A549 (cell line): ENCODE data around the gene CLTCL1. TPM values are rescaled to one million over a fixed set of nuclear protein-coding genes. Genes with fewer than 3 reads are reported as not detected.
"Not testable (repeated sequence)": the region's sequence is repeated elsewhere in the genome, so short reads cannot be mapped to it uniquely, and the experiment has no call there.

ENCODE experiments used
- ATAC-seq, 2 experiments: fragments of 200-7000 bp in 1 of 2; fragments of >200 bp in 1 of 2; cut with Nextera tagmentation in 1 of 2; cut with Tn5 transposase in 1 of 2; 3 replicates each; pipeline versions ENCODE4 v1.8.0 to v1.9.1; 2018 to 2020; ENCODE audit warnings: mild to moderate bottlenecking in 1 of 2, moderate library complexity in 1 of 2
- CTCF ChIA-PET: fragments of 300-600 bp; sonication (Branson Sonifier 250); formaldehyde crosslinking; extraction: SDS; loops from one replicate; lab custom pipeline; 2021; ENCODE audit warnings: antibody characterized with exemption, inconsistent platforms; lab: Yijun Ruan, JAX
- POLR2A ChIA-PET: fragments of 350-600 bp; formaldehyde crosslinking; extraction: SDS; loops from one replicate; lab custom pipeline; 2021; ENCODE audit warnings: antibody characterized with exemption, inconsistent platforms; lab: Yijun Ruan, JAX
- DNase-seq, 2 experiments: peaks; one replicate each; pipeline versions ENCODE4 v3.0.0 to v3.0.0-alpha.2; 2011 to 2016; ENCODE audit warnings: low read depth in 1 of 2, low spot score in 1 of 2
- FAIRE-seq: peaks from 2 replicates; lab custom pipeline; 2011; peaks lifted over from hg19 to GRCh38; lab: Jason Lieb, UNC
- H3K27ac ChIP-seq, 2 experiments: fragments of >200 bp; sonication (Bioruptor Twin); formaldehyde crosslinking; 3 replicates each; pipeline ENCODE4 v1.5.1; 2016 to 2017
- H3K4me1 ChIP-seq: fragments of >200 bp; sonication (Bioruptor Twin); formaldehyde crosslinking; 3 replicates; pipeline ENCODE4 v1.6.1; 2016
- H3K4me2 ChIP-seq: fragments of >200 bp; sonication (Bioruptor Twin); formaldehyde crosslinking; 3 replicates; pipeline ENCODE4 v1.6.1; 2016
- H3K4me3 ChIP-seq: fragments of >200 bp; sonication (Bioruptor Twin); formaldehyde crosslinking; 3 replicates; pipeline ENCODE4 v1.5.1; 2016
- H3K9me3 ChIP-seq: fragments of >200 bp; sonication (Bioruptor Twin); formaldehyde crosslinking; 3 replicates; pipeline ENCODE4 v1.6.1; 2016
- CBX2 ChIP-seq: fragments of 200-600 bp; sonication (generic); IDR thresholded peaks from 2 replicates; pipeline ENCODE4 v1.6.1; 2016; ENCODE audit warnings: low read depth, mild to moderate bottlenecking, borderline replicate concordance
- CEBPB ChIP-seq, 2 experiments: fragments of >200 bp in 1 of 2; sonication (Bioruptor Twin) in 1 of 2; formaldehyde crosslinking in 1 of 2; IDR thresholded peaks; 2 replicates each; pipeline ENCODE4 v1.6.1; 2012 to 2016
- CHD4 ChIP-seq: fragments of 200-600 bp; sonication (generic); IDR thresholded peaks from 2 replicates; pipeline ENCODE4 v1.6.1; 2016; ENCODE audit warnings: antibody characterized with exemption, mild to moderate bottlenecking, borderline replicate concordance
- EP300 ChIP-seq, 2 experiments: fragments of >200 bp; sonication (Bioruptor Twin); formaldehyde crosslinking; IDR thresholded peaks; 2 replicates in 1 of 2; 3 replicates in 1 of 2; pipeline ENCODE4 v1.6.1; 2016 to 2017
- HDAC2 ChIP-seq: fragments of 200-600 bp; sonication (generic); IDR thresholded peaks from 2 replicates; pipeline ENCODE4 v1.6.1; 2016
- HEYL ChIP-seq: fragments of 250-450 bp; sonication (Bioruptor Pico); IDR thresholded peaks from 2 replicates; pipeline ENCODE4 v1.8.0; 2021; ENCODE audit warnings: mild to moderate bottlenecking, moderate library complexity
- JUN ChIP-seq, 2 experiments: fragments of >200 bp; sonication (Bioruptor Twin); formaldehyde crosslinking; IDR thresholded peaks; 2 replicates in 1 of 2; 3 replicates in 1 of 2; pipeline ENCODE4 v1.6.1; 2016 to 2017
- KDM1A ChIP-seq: fragments of 200-600 bp; sonication (generic); IDR thresholded peaks from 2 replicates; pipeline ENCODE4 v1.6.1; 2016; ENCODE audit warnings: low read depth, mild to moderate bottlenecking
- KDM5A ChIP-seq: fragments of 200-600 bp; sonication (generic); IDR thresholded peaks from 2 replicates; pipeline ENCODE4 v1.6.1; 2016; ENCODE audit warnings: antibody characterized with exemption, mild to moderate bottlenecking
- NPAS2 ChIP-seq: fragments of 250-450 bp; sonication (Bioruptor Pico); IDR thresholded peaks from 2 replicates; pipeline ENCODE4 v1.8.0; 2022; ENCODE audit warnings: mild to moderate bottlenecking, moderate library complexity, borderline replicate concordance
- RCOR1 ChIP-seq: fragments of 150-350 bp; IDR thresholded peaks from 2 replicates; pipeline ENCODE4 v1.6.1; 2014; ENCODE audit warnings: antibody characterized with exemption, low read length, low read depth
- SREBF2 ChIP-seq: fragments of 450-650 bp; IDR thresholded peaks from 2 replicates; pipeline ENCODE4 v1.6.1; 2014; ENCODE audit warnings: mild to moderate bottlenecking, moderate library complexity
- TFCP2L1 ChIP-seq: fragments of 250-450 bp; sonication (Bioruptor Pico); IDR thresholded peaks from 2 replicates; pipeline ENCODE4 v1.5.0; 2021; ENCODE audit warnings: mild to moderate bottlenecking
- ZC3H11A ChIP-seq: fragments of 450-650 bp; IDR thresholded peaks from 2 replicates; pipeline ENCODE4 v1.6.1; 2014; ENCODE audit warnings: antibody characterized with exemption, mild to moderate bottlenecking
- ZFP36 ChIP-seq: fragments of 450-650 bp; IDR thresholded peaks from 2 replicates; pipeline ENCODE4 v1.6.1; 2014; ENCODE audit warnings: borderline replicate concordance; ENCODE audit not compliant: partially characterized antibody
- ZNF302 ChIP-seq: fragments of 250-450 bp; sonication (Bioruptor Pico); IDR thresholded peaks from 2 replicates; pipeline ENCODE4 v1.9.0; 2021; ENCODE audit warnings: inconsistent platforms, mild to moderate bottlenecking, moderate library complexity
- WGBS: methylation state at CpG from one replicate; pipeline ENCODE4 v1.1.6; 2017; ENCODE audit errors: missing lambda C conversion rate; 5-methylcytosine and 5-hydroxymethylcytosine counted together
- polyA plus RNA-seq, 4 experiments: library from polyadenylated mRNA; depleted of rRNA in 3 of 4; stranded (reverse); fragments of >200 nt; fragmentation: RNase III in 1 of 4; extraction: RNeasy Plus Mini Kit Qiagen cat#74134 plus additional on column Dnase treatment in 1 of 4; gene quantifications; 2 replicates in 3 of 4; 3 replicates in 1 of 4; pipeline ENCODE4 v1.2.3, GENCODE V29; 2011 to 2017
- TF ChIP-seq, protein P1 (sequence below): IDR thresholded peaks from 2 replicates; pipeline ENCODE4 v1.6.1; 2012
- TF ChIP-seq, protein P2 (sequence below): IDR thresholded peaks from 2 replicates; pipeline ENCODE4 v1.6.1; 2012
- TF ChIP-seq, protein P3 (sequence below): fragments of 450-650 bp; IDR thresholded peaks from 2 replicates; pipeline ENCODE4 v1.6.1; 2014; ENCODE audit warnings: antibody characterized with exemption
- TF ChIP-seq, protein P4 (sequence below): fragments of 150-350 bp; IDR thresholded peaks from 2 replicates; pipeline ENCODE4 v1.6.1; 2014; ENCODE audit warnings: low read depth, mild to moderate bottlenecking, low read length
- TF ChIP-seq, protein P5 (sequence below): IDR thresholded peaks from 2 replicates; pipeline ENCODE4 v1.6.1; 2012; ENCODE audit warnings: low read depth, borderline replicate concordance
- TF ChIP-seq, protein P6 (sequence below): fragments of >200 bp; sonication (Bioruptor Twin); formaldehyde crosslinking; IDR thresholded peaks from 2 replicates; pipeline ENCODE4 v1.6.1; 2016

CLTCL1 gene
- polyA plus RNA-seq, 2 of the 4 experiments (the other 2 are of a cell fraction), result 8.6 to 10.6 TPM

DNA sequence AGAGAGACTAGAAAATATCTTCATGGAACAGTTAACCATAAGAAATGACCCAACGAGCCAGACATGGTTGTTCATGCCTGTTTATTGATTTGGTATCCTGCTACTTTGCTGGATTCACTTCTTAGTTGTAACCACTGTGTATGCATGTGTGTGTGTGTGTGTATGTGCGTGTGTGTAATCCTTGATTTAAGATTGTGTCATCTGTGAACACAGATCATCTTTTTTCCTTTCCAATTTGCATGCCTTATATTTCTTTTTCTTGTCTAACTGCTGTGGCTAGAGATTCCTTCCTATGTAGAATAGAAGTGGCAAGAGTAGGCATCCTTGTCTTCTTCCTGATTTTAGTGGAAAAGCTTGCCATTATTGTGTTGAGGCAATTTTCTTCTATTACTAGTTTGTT lies 16.4 kb upstream of the CLTCL1 start:
- FAIRE-seq, result no peak
- ATAC-seq, result no peak
- Histone ChIP-seq H3K27ac (no peak overlapping the region), H3K4me1 (no peaks in the 10 kb centered on the region), H3K4me3 (no peak overlapping the region), H3K4me2 (no peak overlapping the region), H3K9me3 (no peaks in the 10 kb centered on the region)
- no peak for DNase-seq
- CTCF ChIA-PET, result no interaction called here
- TF ChIP-seq ZC3H11A (no peak), KDM1A (no peak), KDM5A (no peak), RCOR1 (no peak), HEYL (CRISPR knock-in tag) (no peak), SREBF2 (no peak), ZFP36 (no peak), ZNF302 (CRISPR knock-in tag) (no peak), HDAC2 (no peak), JUN (IDR thresholded peaks at IDR 0.05) (no peak), TFCP2L1 (CRISPR knock-in tag) (no peak), NPAS2 (no peak), EP300 (IDR thresholded peaks at IDR 0.05) (no peak)
- TF ChIP-seq, protein P1, sequence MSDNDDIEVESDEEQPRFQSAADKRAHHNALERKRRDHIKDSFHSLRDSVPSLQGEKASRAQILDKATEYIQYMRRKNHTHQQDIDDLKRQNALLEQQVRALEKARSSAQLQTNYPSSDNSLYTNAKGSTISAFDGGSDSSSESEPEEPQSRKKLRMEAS, result no peak
- TF ChIP-seq, protein P2, sequence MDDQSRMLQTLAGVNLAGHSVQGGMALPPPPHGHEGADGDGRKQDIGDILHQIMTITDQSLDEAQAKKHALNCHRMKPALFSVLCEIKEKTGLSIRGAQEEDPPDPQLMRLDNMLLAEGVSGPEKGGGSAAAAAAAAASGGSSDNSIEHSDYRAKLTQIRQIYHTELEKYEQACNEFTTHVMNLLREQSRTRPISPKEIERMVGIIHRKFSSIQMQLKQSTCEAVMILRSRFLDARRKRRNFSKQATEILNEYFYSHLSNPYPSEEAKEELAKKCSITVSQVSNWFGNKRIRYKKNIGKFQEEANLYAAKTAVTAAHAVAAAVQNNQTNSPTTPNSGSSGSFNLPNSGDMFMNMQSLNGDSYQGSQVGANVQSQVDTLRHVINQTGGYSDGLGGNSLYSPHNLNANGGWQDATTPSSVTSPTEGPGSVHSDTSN, result no peak
- TF ChIP-seq, protein P3, sequence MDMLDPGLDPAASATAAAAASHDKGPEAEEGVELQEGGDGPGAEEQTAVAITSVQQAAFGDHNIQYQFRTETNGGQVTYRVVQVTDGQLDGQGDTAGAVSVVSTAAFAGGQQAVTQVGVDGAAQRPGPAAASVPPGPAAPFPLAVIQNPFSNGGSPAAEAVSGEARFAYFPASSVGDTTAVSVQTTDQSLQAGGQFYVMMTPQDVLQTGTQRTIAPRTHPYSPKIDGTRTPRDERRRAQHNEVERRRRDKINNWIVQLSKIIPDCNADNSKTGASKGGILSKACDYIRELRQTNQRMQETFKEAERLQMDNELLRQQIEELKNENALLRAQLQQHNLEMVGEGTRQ, result no peak
- TF ChIP-seq, protein P4, sequence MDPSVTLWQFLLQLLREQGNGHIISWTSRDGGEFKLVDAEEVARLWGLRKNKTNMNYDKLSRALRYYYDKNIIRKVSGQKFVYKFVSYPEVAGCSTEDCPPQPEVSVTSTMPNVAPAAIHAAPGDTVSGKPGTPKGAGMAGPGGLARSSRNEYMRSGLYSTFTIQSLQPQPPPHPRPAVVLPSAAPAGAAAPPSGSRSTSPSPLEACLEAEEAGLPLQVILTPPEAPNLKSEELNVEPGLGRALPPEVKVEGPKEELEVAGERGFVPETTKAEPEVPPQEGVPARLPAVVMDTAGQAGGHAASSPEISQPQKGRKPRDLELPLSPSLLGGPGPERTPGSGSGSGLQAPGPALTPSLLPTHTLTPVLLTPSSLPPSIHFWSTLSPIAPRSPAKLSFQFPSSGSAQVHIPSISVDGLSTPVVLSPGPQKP, result no peak
- WGBS, result 46% methylated on average over 2 of the region's 2 CpGs
- POLR2A ChIA-PET, result no interaction called here

DNA sequence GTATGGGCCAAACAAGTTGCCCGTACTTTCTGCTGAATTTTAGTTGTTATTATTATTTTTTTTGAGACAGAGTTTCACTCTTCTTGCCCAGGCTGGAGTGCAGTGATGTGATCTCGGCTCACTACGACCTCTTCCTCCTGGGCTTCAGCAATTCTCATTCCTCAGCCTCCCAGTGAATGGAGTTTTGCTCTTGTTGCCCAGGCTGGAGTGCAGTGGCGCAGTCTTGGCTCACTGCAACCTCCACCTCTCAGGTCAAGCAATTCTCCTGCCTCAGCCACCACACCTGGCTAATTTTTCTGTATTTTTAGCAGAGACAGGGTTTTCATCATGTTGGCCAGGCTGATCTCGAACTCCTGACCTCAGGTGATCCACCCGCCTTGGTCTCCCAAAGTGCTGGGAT lies 15.0 kb upstream of the CLTCL1 start:
- ATAC-seq, H3K4me3 ChIP-seq, H3K9me3 ChIP-seq, CTCF ChIA-PET, H3K4me1 ChIP-seq, DNase-seq, FAIRE-seq, H3K27ac ChIP-seq, H3K4me2 ChIP-seq, POLR2A ChIA-PET: not testable (repeated sequence)
- WGBS, result 61% methylated on average over 6 of the region's 6 CpGs

DNA sequence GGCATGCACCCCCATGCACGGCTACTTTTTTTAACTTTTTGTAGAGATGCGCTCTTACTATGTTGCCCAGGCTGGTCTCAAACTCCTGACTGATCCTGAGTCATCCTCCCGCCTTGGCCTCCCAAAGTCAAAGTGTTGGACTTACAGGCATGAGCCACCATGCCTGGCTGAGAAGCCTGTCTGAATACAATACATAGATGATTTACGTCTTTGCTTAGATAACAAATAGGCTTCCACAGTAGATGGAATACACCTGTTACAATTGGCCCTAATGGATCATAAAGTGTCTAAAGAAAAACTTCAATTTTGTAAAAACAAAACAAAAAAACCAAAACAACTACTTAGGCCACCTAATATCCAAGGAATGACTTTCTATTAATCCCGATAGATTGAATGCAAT lies 13.0 kb upstream of the CLTCL1 start:
- 86% methylated on average over 4 of the region's 5 CpGs for WGBS
- Histone ChIP-seq H3K4me3 (no peak overlapping the region), H3K4me1 (no peaks in the 10 kb centered on the region), H3K9me3 (no peaks in the 10 kb centered on the region), H3K27ac (no peak overlapping the region), H3K4me2 (no peak overlapping the region)
- ATAC-seq, result no peak
- TF ChIP-seq CEBPB (IDR thresholded peaks at IDR 0.05) (no peak), CBX2 (no peak), CHD4 (no peak)
- TF ChIP-seq, protein P5, sequence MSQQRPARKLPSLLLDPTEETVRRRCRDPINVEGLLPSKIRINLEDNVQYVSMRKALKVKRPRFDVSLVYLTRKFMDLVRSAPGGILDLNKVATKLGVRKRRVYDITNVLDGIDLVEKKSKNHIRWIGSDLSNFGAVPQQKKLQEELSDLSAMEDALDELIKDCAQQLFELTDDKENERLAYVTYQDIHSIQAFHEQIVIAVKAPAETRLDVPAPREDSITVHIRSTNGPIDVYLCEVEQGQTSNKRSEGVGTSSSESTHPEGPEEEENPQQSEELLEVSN, result no peak
- TF ChIP-seq, protein P6, sequence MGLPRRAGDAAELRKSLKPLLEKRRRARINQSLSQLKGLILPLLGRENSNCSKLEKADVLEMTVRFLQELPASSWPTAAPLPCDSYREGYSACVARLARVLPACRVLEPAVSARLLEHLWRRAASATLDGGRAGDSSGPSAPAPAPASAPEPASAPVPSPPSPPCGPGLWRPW, result no peak
- no peak for DNase-seq
- FAIRE-seq, result no peak
- CTCF ChIA-PET, result no interaction called here
- POLR2A ChIA-PET, result no interaction called here
